CD1c-positive myeloid dendritic cell (primary cell): ENCODE results near the gene MFSD11.
"Not testable (repeated sequence)": the region's sequence is repeated elsewhere in the genome, so short reads cannot be mapped to it uniquely, and the experiment has no call there.

ENCODE experiments used
- DNase-seq: peaks from one replicate; pipeline ENCODE4 v3.0.0-alpha.2; 2016; ENCODE audit errors: extremely low spot score

The MFSD11 gene

DNA sequence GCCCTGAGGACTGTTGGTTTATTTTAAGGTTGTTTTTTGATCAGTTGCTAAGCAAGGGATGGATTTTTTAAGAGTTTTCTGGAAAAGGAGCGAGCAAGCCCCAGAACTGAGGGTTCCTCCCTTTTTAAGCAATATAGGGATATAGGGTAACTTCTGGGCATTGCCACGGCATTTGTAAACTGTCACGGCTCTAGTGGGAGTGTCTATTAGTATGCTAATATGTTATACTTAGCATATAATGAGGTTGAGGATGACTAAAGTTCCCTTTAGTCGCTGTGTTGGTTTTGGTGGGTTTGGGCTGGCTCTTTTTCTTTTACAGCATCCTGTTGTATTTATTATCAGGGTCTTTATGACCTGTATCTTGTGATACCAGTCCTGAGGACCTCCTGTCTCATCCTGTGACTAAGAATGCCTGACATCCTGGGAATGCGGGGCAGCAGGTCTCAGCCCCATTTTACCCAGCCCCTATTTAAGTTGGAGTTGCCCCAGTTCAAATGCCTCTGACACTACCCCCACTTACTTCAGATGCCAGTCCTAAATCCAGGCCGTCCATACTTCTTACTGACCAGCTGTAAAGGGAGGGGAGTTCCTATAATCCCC, 59.4 kb downstream of the MFSD11 start:
- DNase-seq, result no peak

DNA sequence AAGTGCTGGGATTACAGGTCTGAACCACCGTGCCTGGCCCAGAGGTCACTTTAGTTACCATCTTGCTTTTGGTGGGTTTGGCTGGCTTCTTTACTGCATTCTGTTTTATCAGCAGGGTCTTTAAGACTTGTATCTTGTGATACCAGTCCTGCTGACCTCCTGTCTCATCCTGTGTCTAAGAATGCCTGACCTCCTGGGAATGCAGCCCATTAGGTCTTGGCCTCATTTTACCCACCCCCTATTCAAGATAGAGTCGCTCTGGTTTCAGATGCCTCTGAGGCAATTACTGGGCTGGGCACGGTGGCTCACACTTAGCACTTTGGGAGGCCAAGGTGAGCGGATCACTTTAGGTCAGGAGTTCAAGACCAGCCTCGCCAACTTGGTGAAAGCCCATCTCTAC, 63.8 kb downstream of the MFSD11 start:
- DNase-seq, result no peak

DNA sequence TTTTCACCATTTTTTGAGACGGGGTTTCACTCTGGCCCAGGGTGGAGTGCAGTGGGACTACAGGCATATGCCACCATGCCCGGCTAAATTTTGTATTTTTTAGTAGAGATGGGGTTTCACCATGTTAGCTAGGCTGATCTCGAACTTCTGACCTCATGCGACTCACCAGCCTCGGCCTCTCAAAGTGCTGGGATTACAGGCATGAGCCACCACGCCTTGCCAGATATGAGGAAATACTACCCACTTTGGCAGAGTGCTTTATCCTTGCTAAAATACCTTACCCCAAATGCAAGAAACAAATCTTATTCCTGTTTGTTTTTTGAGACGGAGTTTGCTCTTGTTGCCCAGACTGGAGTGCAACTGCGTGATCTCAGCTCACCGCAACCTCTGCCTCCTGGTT, 67.4 kb downstream of the MFSD11 start:
- no peak for DNase-seq

DNA sequence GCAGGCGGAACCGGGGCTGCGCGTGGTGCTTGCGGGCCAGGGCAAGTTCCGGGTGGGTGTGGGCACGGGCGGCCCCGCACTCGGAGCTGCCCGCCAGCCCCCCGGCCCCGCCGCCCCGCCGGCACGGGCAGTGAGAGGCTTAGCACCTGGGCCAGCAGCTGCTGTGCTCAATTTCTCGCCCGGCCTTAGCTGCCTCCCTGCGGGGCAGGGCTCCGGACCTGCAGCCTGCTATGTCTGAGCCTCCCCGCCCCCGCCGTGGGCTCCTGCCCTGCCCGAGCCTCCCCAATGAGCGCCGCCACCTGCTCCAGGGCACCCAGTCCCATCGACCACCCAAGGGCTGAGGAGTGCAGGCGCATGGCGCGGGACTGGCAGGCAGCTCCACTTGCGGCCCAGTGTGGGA, 68.2 kb downstream of the MFSD11 start:
- not testable (repeated sequence) for DNase-seq

DNA sequence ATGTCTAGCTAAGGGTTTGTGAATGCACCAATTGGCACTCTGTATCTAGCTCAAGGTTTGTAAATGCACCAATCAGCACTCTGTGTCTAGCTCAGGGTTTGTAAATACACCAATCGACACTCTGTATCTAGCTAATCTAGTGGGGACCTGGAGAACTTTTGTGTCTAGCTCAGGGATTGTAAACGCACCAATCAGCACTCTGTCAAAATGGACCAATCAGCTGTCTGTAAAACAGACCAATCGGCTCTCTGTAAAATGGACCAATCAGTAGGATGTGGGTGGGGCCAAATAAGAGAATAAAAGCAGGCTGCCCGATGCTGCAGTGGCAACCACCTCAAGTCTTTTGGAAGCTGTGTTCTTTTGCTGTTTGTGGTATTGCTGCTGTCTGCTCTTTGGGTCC, 68.8 kb downstream of the MFSD11 start:
- DNase-seq, result not testable (repeated sequence)

DNA sequence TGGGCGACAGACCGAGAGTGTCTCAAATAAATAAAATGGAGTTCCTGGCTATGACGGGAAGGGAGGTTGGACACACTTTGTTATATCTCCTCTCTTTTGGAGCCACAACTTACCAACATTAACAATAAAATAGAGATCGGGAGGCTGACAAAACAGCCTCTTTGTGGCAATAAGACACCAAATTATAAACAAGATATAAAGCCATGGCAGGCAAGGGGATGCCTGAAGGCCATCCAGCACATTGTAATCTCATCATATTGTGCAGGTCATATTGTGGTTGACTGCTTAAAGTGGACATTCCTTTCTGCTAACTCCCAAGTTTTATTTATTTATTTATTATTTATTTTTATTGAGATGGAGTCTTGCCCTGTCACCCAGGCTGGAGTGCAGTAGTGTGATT, 70.4 kb downstream of the MFSD11 start:
- no peak for DNase-seq

DNA sequence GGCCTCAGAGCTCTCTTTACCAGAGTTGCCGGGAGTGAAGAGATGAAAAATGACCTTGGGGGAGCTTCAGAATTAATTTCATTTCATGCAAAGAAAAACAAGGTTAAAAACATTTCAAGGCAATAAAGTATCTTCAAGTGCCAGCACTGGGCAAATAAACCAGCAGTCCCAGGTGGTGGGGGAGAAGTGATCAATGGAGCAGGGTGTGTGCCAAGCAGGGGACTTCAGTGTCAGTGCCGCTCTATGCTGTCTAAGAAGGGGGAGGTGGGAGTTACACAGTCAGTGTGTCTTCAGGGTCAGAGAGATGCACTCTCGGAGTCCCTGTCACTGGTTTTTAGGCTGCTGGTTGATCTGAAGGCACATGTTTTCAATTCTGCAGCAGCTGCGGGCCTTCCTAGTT, 73.0 kb downstream of the MFSD11 start:
- DNase-seq, result no peak

DNA sequence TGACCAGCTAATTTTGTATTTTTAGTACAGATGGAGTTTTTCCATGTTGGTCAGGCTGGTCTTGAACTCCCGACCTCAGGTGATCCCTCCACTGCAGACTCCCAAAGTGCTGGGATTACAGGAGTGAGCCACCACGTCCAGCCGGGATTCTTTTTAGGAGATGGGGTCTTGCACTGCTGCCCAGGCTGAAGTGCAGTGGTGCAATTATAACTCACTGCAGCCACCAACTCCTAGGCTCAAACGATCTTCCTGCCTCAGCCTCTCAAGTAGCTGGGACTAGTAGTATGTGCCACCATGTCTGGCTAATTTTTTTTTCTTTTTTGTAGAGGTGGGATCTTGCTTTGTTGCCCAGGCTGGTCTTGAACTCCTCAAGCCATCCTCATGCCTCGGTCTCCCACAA, 73.9 kb downstream of the MFSD11 start:
- DNase-seq, result no peak

DNA sequence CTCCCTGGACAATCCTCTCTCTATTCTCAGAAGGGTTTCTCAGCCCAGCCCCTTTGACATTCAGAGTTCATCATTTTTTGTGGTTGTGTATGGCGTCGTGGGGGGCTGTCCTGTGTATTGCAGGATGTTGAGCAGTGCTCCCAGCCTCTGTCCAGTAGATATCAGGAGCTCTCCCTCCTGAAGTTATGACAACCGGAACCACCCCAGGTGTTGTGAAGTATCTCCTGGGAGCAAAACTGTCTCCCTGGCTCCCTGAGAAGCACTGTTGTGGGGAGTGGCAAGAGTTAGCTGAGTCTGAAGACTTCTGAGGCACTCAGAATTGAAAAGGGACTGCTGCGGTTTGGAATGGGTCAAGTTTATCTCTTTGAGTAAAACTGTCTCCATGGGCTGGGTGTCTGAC, 74.3 kb downstream of the MFSD11 start:
- DNase-seq, result no peak

DNA sequence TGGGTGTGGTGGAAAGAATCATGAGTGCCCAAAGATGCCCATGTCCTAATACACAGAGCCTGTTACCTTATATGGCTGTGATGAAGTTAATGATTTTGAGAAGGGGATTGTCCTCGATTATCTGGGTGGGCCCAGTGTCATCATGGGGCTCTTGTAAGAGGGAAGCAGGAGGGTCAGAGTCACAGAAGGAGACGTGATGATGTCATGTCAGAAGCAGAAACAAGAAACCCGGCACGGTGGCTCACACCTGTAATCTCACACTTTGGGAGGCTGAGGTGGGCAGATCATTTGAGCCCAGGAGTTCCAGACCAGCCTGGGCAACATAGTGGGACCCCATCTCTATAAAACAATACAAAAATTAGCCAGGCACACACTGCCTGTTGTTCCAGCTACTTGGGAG, 75.0 kb downstream of the MFSD11 start:
- no peak for DNase-seq

DNA sequence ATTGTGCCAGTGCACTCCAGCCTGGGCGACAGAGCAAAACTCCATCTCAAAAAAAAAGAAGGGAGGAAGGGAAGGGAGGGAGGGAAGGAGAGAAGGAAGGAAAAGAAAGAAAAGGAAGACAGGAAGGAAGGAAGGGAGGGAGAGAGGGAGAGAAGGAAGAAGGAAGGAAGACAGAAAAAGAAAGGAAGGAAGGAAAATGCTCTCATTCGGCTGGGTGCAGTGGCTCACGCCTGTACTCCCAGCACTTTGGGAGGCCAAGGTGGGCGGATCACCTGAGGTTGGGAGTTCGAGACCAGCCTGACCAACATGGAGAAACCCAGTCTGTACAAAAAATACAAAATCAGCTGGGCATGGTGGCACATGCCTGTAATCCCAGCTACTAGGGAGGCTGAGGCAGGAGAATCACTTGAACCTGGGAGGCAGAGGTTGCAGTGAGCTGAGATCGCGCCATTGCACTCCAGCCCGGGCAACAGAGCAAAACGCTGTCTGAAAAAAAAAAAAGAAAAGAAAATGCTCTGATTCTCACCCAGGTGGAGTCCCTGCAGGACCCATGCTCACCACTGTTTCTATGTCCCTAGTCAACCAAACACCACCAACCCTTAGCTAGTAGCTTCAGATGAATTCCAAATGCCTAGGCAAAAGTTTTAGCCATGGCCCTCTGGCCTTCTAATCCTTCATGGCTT, 78.1 kb downstream of the MFSD11 start:
- not testable (repeated sequence) for DNase-seq

DNA sequence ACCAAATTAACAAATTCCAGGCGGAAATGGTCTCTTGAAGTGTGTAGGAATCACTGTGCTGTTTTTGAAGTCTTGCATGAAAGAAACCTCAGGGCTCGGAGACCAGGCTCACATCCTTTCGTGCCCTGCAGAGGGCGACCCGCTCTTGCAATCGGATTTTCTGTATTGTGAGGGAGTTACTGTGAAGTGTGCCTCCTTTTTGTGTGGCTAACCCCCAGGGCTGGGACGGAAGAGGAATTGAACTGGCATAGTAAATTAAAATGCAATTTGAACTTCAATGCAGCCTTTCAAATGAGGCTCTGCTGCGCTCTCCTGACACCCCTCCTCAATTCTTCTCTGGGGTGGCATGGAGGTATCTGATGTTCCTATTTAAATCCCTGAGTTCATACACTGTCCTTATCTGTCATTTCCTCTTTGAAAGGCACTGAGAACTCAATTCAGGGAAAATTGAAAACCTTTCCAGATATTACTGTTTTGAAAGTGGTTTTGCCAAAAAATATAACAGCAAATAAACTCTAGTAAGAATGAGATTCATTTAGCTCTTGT, 78.7 kb downstream of the MFSD11 start:
- peak; percentile 41 for DNase-seq

DNA sequence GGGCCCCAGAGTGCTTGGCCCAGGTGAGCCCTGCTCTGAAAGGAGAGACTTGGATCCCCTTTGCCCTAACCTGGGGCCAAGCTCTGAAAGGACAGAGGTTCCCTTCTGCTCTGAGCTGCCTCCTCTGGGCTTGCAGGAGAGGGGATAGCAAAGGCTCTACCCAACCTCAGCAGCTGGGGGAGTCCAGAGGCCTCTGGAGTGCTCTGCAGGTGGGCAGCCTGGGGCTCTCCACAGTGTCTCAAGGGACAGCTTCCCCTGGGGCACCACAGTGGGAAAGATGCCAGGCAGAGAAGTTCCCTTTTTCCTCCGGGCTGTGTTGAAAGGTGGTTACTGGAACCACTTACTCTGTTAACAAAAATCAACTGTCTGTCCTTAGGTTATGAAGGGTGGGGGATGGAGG, 82.1 kb downstream of the MFSD11 start:
- DNase-seq, result no peak

DNA sequence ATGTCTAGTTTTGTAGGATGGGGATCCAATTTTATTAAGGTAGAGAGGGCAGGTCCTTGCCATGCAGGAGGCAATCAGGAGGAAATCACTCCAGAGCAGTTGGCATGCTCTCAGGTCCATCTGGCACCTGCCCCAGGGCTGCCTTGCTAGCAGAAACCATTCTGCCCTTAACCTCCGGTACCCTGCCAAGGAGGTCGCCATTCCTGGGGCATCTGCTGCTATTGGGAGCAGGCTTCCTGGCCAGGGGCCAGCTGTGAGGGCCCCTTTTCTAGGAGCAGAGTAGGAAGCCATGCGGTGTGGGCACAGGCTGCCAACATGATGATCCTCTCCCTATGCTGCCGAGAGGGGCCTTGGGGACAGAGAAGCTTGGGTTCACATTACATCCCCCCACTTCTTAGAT, 82.6 kb downstream of the MFSD11 start:
- DNase-seq, result no peak

DNA sequence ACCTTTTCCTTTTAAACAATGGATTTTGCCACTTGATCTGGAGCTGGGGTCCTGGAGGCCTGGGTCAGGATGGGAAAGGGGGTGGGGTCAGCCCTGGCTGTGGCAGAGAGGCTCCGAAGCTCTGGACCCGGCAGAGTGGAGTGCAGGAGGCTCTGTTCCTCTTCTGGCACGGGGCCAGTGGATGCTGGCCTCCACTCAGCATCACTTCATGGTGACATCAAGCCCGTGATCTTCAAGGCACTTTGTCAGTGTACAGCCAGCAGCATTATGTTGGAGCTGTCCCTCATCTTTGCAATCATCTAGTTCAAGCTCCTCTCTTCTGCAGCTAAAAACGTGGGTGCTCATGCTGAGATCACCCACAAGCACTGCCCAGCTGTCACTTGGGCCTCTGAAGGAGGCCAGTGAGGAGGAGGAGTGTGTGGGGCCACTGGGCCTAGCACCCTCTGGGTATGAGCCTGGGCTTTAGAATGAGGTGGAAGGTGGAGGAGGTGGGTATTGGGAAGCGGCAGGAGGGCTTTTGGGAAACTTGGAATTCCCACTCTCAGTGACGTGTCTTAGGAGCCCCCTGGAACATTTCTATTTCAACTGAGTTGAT, 84.4 kb downstream of the MFSD11 start:
- no peak for DNase-seq

DNA sequence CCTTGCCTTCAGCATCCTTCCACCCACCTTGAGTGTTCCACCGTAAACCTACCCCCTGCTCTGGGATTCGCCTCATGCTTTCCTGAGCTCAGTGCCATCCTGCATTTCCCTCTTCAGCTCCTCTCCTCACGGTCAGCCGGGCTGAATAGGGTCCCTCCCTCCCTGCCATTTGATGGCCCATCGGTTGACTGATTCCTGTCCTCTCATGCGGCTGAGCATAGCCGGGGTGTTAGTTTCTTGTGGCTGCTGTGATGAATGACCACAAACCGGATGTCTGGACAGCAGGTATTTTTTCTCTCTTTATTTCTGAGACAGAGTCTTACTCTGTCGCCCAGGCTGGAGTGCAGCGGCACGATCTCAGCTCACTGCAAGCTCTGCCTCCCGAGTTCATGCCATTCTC, 86.2 kb downstream of the MFSD11 start:
- DNase-seq, result no peak

DNA sequence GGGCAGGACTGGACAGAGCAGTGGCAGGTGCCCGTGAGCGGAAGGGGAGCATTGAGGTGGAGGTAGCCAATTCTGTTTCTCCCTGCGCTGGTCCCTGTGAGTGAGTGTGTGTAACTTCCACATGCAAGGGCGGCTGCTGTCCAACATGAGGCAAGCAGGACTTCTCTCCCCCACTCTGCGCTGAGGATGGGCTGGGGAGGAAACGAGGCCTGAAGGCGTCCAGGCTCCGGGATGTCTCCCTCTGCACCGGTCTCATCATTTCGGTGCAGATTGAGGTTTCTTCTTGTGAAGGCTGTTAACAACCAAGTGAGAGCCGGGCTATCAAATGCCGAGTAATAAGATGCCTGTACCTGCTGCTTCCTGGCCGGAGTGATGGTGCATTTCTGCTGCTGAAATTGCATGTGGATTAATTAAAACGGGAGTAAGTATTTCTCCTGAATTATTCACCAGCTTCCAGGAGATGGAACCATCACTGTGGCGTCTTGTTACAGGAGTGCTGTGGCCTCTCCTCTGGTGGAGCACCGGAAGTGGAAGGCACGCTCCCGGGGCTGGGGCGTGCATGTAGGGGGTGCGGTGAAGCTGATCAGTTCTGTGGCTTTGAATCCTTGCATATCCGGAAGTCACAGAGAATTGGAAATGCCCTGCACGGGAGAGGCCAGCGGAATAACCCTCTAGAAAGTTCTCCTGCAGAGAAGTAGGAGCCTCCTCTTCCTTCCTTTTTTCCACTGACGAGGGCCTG, 88.6 kb downstream of the MFSD11 start:
- no peak for DNase-seq

DNA sequence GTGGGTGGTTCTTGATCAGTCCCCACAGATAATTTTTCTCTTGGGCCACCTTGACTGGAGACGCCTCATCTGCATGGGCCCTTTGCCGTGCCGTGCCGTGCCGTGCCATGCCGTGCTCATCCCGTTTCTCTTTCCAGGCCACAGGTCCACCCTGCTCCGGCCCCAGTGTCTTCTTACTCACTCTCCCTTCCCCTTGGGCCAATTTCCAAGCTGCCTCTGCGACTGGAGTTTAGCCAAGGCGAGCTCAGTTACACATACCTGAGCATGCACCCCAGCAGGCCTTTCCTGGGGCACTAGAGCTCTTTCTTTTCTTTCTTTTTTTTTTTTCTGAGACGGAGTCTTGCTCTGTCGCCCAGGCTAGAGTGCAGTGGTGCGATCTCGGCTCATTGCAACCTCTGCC, 89.8 kb downstream of the MFSD11 start:
- DNase-seq, result no peak
